Panc1 (cell line): Measurements from ENCODE around the gene SELENBP1. TPM values are rescaled to one million over a fixed set of nuclear protein-coding genes. Genes with fewer than 3 reads are reported as not detected.

Source experiments
- ATAC-seq: fragments of 200-7000 bp; cut with Tn5 transposase; 2 replicates; pipeline ENCODE4 v1.9.1; 2020; ENCODE audit warnings: mild to moderate bottlenecking, moderate library complexity
- BruUV-seq: library from RNA; stranded (reverse); fragments of 400-500 nt; replicated peaks from 2 replicates; lab custom pipeline; 2021; lab: Mats Ljungman, UMichigan
- CTCF ChIA-PET: fragments of 300-600 bp; sonication (Branson Sonifier 250); formaldehyde crosslinking; loops from one replicate; lab custom pipeline; 2022; ENCODE audit warnings: antibody characterized with exemption; lab: Charles Lee
- POLR2A ChIA-PET: fragments of 300-600 bp; sonication (Branson Sonifier 250); formaldehyde crosslinking; loops from one replicate; lab custom pipeline; 2022; ENCODE audit warnings: antibody characterized with exemption; lab: Charles Lee
- DNase-seq: peaks from one replicate; pipeline ENCODE4 v3.0.0-alpha.2; 2010; ENCODE audit warnings: low read depth, low spot score
- H3K27ac ChIP-seq: 2 replicates; pipeline ENCODE4 v1.5.1; 2011; ENCODE audit warnings: mild to moderate bottlenecking, low read length, inconsistent platforms
- H3K27me3 ChIP-seq: fragments of 200-500 bp; sonication (Bioruptor generic); 2 replicates; pipeline ENCODE4 v1.6.0; 2014; ENCODE audit warnings: low read length, inconsistent platforms; ENCODE audit not compliant: control insufficient read depth, insufficient read depth
- H3K36me3 ChIP-seq: fragments of 200-500 bp; sonication (Bioruptor generic); 2 replicates; pipeline ENCODE4 v1.5.1; 2014; ENCODE audit warnings: inconsistent platforms, mild to moderate bottlenecking, low read length, moderate library complexity; ENCODE audit not compliant: control insufficient read depth, insufficient read depth
- H3K4me1 ChIP-seq: 2 replicates; pipeline ENCODE4 v1.5.1; 2011; ENCODE audit warnings: inconsistent platforms, mild to moderate bottlenecking, low read length, moderate library complexity; ENCODE audit not compliant: control insufficient read depth, insufficient read depth
- H3K4me3 ChIP-seq, 2 experiments: 2 replicates each; pipeline ENCODE4 v1.5.1; 2011 to 2012; ENCODE audit warnings: low read depth in 2 of 2, low read length in 2 of 2, mild to moderate bottlenecking in 2 of 2, inconsistent platforms in 1 of 2, moderate library complexity in 1 of 2
- H3K9me3 ChIP-seq: fragments of 200-500 bp; sonication (Bioruptor generic); 2 replicates; pipeline ENCODE4 v1.5.1; 2014; ENCODE audit warnings: low read depth, mild to moderate bottlenecking, inconsistent platforms, low read length, moderate library complexity; ENCODE audit not compliant: control insufficient read depth, insufficient read depth
- POLR2AphosphoS5 ChIP-seq: IDR thresholded peaks from 2 replicates; pipeline ENCODE4 v1.6.1; 2012; ENCODE audit warnings: mild to moderate bottlenecking, low read depth, low read length, moderate library complexity
- REST ChIP-seq, 2 experiments: IDR thresholded peaks; 2 replicates each; pipeline ENCODE4 v1.6.1; 2011 to 2012; ENCODE audit warnings: low read depth in 2 of 2, control low read depth in 1 of 2, low read length in 1 of 2, mild to moderate bottlenecking in 1 of 2, moderate library complexity in 1 of 2; ENCODE audit not compliant: insufficient read depth in 1 of 2
- SIN3A ChIP-seq: IDR thresholded peaks from 2 replicates; pipeline ENCODE4 v1.6.1; 2012; ENCODE audit warnings: low read depth, mild to moderate bottlenecking, low read length, moderate library complexity, borderline replicate concordance; ENCODE audit not compliant: insufficient read depth
- TCF7L2 ChIP-seq: IDR thresholded peaks from 2 replicates; pipeline ENCODE4 v1.6.1; 2011; ENCODE audit warnings: mild to moderate bottlenecking, low read depth, low read length, inconsistent platforms
- in situ Hi-C: cut with HindIII; loops from 2 replicates; pipeline ENCODE4 v1.10.0; 2016; ENCODE audit warnings: low sequenced_read_pairs, low pct_unique_long_range_greater_than_20kb
- intact Hi-C: fragments of 100-400 bp; cut with micrococcal nuclease; formaldehyde crosslinking; loops from one replicate; pipeline ENCODE4 v1.10.0; 2022; ENCODE audit not compliant: unreplicated experiment
- total RNA-seq: library from RNA; stranded (reverse); gene quantifications from one replicate; pipeline ENCODE4 v1.2.1, GENCODE V29; 2021; ENCODE audit not compliant: unreplicated experiment
- TF ChIP-seq, protein P1 (sequence below): fragments of 450-650 bp; IDR thresholded peaks from 2 replicates; pipeline ENCODE4 v1.5.1; 2017; ENCODE audit warnings: mild to moderate bottlenecking

SELENBP1 gene
- total RNA-seq, 1 experiment from 2014 or later: 5.9 TPM

- no peaks in the 10 kb centered on the region for H3K27me3 ChIP-seq
- ATAC-seq (no peak), DNase-seq (no peak)
- intact Hi-C loops (no loop called here), in situ Hi-C loops (no loop called here)
- H3K4me1 ChIP-seq: peaks cover 13% of the 10 kb centered on the region
- TF ChIP-seq SIN3A (no peak), POLR2AphosphoS5 (no peak), TCF7L2 (no peak), REST (IDR thresholded peaks at IDR 0.05; ENCODE audit: insufficient read depth in 1 of 2, low read depth in 2 of 2, low read length in 1 of 2) (no peak)
- TF ChIP-seq, protein P1, sequence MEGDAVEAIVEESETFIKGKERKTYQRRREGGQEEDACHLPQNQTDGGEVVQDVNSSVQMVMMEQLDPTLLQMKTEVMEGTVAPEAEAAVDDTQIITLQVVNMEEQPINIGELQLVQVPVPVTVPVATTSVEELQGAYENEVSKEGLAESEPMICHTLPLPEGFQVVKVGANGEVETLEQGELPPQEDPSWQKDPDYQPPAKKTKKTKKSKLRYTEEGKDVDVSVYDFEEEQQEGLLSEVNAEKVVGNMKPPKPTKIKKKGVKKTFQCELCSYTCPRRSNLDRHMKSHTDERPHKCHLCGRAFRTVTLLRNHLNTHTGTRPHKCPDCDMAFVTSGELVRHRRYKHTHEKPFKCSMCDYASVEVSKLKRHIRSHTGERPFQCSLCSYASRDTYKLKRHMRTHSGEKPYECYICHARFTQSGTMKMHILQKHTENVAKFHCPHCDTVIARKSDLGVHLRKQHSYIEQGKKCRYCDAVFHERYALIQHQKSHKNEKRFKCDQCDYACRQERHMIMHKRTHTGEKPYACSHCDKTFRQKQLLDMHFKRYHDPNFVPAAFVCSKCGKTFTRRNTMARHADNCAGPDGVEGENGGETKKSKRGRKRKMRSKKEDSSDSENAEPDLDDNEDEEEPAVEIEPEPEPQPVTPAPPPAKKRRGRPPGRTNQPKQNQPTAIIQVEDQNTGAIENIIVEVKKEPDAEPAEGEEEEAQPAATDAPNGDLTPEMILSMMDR: no peak
- ChIA-PET CTCF (interaction anchor here (2.1 kb wide), 1 partner anchor 41 kb away, joined by 28 read pairs; no protein-coding TSS in a partner anchor), POLR2A (no interaction called here)
- H3K27ac ChIP-seq: no peak overlapping the region
- BruUV-seq: TSS peak; percentile 18
- H3K4me3 ChIP-seq: no peak overlapping the region
- peaks cover 8% of the 10 kb centered on the region for H3K36me3 ChIP-seq
- no peaks in the 10 kb centered on the region for H3K9me3 ChIP-seq
Observed at GRCh38 chr1:151342021-151342420, 30.5 kb downstream of the SELENBP1 start.

- peak overlapping the region; percentile 31; the same call in 1 of the 2 replicates for H3K27ac ChIP-seq
- H3K4me3 ChIP-seq: no peak overlapping the region
- in situ Hi-C loops (no loop called here), intact Hi-C loops (loop anchor here (1.0 kb wide), 1 partner anchor 40 kb away; no protein-coding TSS in a partner anchor)
- ChIA-PET CTCF (interaction anchor here (0.6 to 2.1 kb wide), 6 partner anchors 14 to 249 kb away, joined by 3 to 28 read pairs (median 7); partner anchors contain the start of genes PI4KB and PSMD4), POLR2A (interaction anchor here (0.5 to 1.1 kb wide), 3 partner anchors 31 to 47 kb away, joined by 3 to 5 read pairs (median 4); no protein-coding TSS in a partner anchor)
- H3K9me3 ChIP-seq: no peaks in the 10 kb centered on the region
- TF ChIP-seq, protein P1: peak; percentile 83
- TF ChIP-seq SIN3A: no peak
- TF ChIP-seq TCF7L2: no peak
- H3K4me1 ChIP-seq: peaks cover 10% of the 10 kb centered on the region
- peak; percentile 66 for DNase-seq
- ATAC-seq: peak; percentile 96
- no TSS peak for BruUV-seq
- peaks cover 8% of the 10 kb centered on the region for H3K36me3 ChIP-seq
- no peaks in the 10 kb centered on the region for H3K27me3 ChIP-seq
Observed at GRCh38 chr1:151340870-151341754, 31.4 kb downstream of the SELENBP1 start.
